ENCODE data around the gene LYSMD1.

The LYSMD1 gene

GRCh38 chr1:151159373-151159772 is 6.3 kb downstream of the LYSMD1 start:
- DNase-seq (ENCODE audit: low read depth in 1 of 2, low spot score in 1 of 2): no peak
- Histone ChIP-seq H3K27me3 (ENCODE audit: insufficient read depth, poor library complexity, severe bottlenecking) (no peaks in the 10 kb centered on the region), H3K4me3 (replicated peaks; ENCODE audit: insufficient read depth, low read length) (no peak overlapping the region), H3K27ac (replicated peaks) (peak overlapping the region; percentile 84)
- TF ChIP-seq POLR2AphosphoS5 (IDR thresholded peaks at IDR 0.05; ENCODE audit: low read depth) (no peak), CTCF (IDR thresholded peaks at IDR 0.05; ENCODE audit: insufficient read depth, low read length) (no peak), GABPA (IDR thresholded peaks at IDR 0.05; ENCODE audit: low read depth) (no peak), REST (IDR thresholded peaks at IDR 0.05; ENCODE audit: insufficient replicate concordance, low read depth) (no peak), SPI1 (IDR thresholded peaks at IDR 0.05; ENCODE audit: borderline replicate concordance, low read depth) (no peak)

- no peak for TF ChIP-seq SPI1 (IDR thresholded peaks at IDR 0.05; ENCODE audit: borderline replicate concordance, low read depth)
- TF ChIP-seq POLR2AphosphoS5 (IDR thresholded peaks at IDR 0.05; ENCODE audit: low read depth): no peak
- TF ChIP-seq GABPA (IDR thresholded peaks at IDR 0.05; ENCODE audit: low read depth): no peak
- TF ChIP-seq CTCF (IDR thresholded peaks at IDR 0.05; ENCODE audit: insufficient read depth, low read length): no peak
- TF ChIP-seq REST (IDR thresholded peaks at IDR 0.05; ENCODE audit: insufficient replicate concordance, low read depth): no peak
- H3K27ac ChIP-seq (replicated peaks): peak overlapping the region; percentile 84
- DNase-seq (ENCODE audit: low read depth in 1 of 2, low spot score in 1 of 2): peak in 1 of 2 experiments; percentile 59
- H3K4me3 ChIP-seq (replicated peaks; ENCODE audit: insufficient read depth, low read length): no peak overlapping the region; the same call in 1 of the 2 replicates
- H3K27me3 ChIP-seq (ENCODE audit: insufficient read depth, poor library complexity, severe bottlenecking): no peaks in the 10 kb centered on the region
Observed at GRCh38 chr1:151158751-151159251, 6.9 kb downstream of the LYSMD1 start.

- DNase-seq (ENCODE audit: low read depth in 1 of 2, low spot score in 1 of 2): peak in 1 of 2 experiments; percentile 35
- Histone ChIP-seq H3K4me3 (replicated peaks; ENCODE audit: insufficient read depth, low read length) (peak overlapping the region; percentile 13), H3K27ac (replicated peaks) (peak overlapping the region; percentile 84), H3K27me3 (ENCODE audit: insufficient read depth, poor library complexity, severe bottlenecking) (no peaks in the 10 kb centered on the region)
- TF ChIP-seq POLR2AphosphoS5 (IDR thresholded peaks at IDR 0.05; ENCODE audit: low read depth): no peak
- TF ChIP-seq CTCF (IDR thresholded peaks at IDR 0.05; ENCODE audit: insufficient read depth, low read length): no peak
- no peak for TF ChIP-seq GABPA (IDR thresholded peaks at IDR 0.05; ENCODE audit: low read depth)
- TF ChIP-seq SPI1 (IDR thresholded peaks at IDR 0.05; ENCODE audit: borderline replicate concordance, low read depth): no peak; the same call in 1 of the 2 replicates
- no peak for TF ChIP-seq REST (IDR thresholded peaks at IDR 0.05; ENCODE audit: insufficient replicate concordance, low read depth)
Observed at GRCh38 chr1:151158326-151158725, 7.4 kb downstream of the LYSMD1 start.
